GM23338 (cell line): Measurements from ENCODE around the gene FICD. TPM values are rescaled to one million over a fixed set of nuclear protein-coding genes. Genes with fewer than 3 reads are reported as not detected.

Experiments
- ATAC-seq: fragments of 200-7000 bp; cut with Tn5 transposase; 3 replicates; pipeline ENCODE4 v1.9.1; 2020
- DNase-seq: peaks from one replicate; pipeline ENCODE4 v3.0.0-alpha.2; 2015; ENCODE audit warnings: low spot score
- H2AFZ ChIP-seq: fragments of 200-600 bp; sonication (generic); 2 replicates; pipeline ENCODE4 v1.8.0; 2016; ENCODE audit warnings: antibody characterized with exemption, mild to moderate bottlenecking, moderate library complexity
- H3F3A ChIP-seq: fragments of 200-600 bp; sonication (generic); replicated peaks from 2 replicates; pipeline ENCODE4 v1.8.0; 2017; ENCODE audit warnings: antibody characterized with exemption, mixed run types, low read depth
- H3K27ac ChIP-seq: fragments of 200-600 bp; sonication (generic); 2 replicates; pipeline ENCODE4 v1.6.1; 2016; ENCODE audit warnings: low read depth
- H3K27me3 ChIP-seq: fragments of 200-600 bp; sonication (generic); 2 replicates; pipeline ENCODE4 v1.8.0; 2016; ENCODE audit warnings: mild to moderate bottlenecking, mixed run types, moderate library complexity; ENCODE audit not compliant: insufficient read depth
- H3K36me3 ChIP-seq: fragments of 200-600 bp; sonication (generic); 2 replicates; pipeline ENCODE4 v1.8.0; 2016; ENCODE audit warnings: mild to moderate bottlenecking; ENCODE audit not compliant: insufficient read depth
- H3K4me1 ChIP-seq: fragments of 200-600 bp; sonication (generic); 2 replicates; pipeline ENCODE4 v1.8.0; 2016; ENCODE audit warnings: mild to moderate bottlenecking, moderate library complexity; ENCODE audit not compliant: insufficient read depth
- H3K4me2 ChIP-seq: fragments of 200-600 bp; sonication (generic); 2 replicates; pipeline ENCODE4 v1.7.1; 2017; ENCODE audit warnings: mixed run types
- H3K4me3 ChIP-seq: fragments of 200-600 bp; sonication (generic); 2 replicates; pipeline ENCODE4 v1.6.1; 2016; ENCODE audit warnings: mixed run types
- H3K79me2 ChIP-seq: fragments of 200-600 bp; sonication (generic); replicated peaks from 2 replicates; pipeline ENCODE4 v1.8.0; 2017; ENCODE audit warnings: mild to moderate bottlenecking; ENCODE audit not compliant: insufficient read depth
- H3K9me2 ChIP-seq: fragments of 200-600 bp; sonication (generic); 2 replicates; pipeline ENCODE4 v1.8.0; 2017; ENCODE audit not compliant: insufficient read depth
- H4K20me1 ChIP-seq: fragments of 200-600 bp; sonication (generic); replicated peaks from 2 replicates; pipeline ENCODE4 v1.8.0; 2017; ENCODE audit warnings: mild to moderate bottlenecking; ENCODE audit not compliant: insufficient read depth
- H3K27ac Mint-ChIP-seq: 2 replicates; pipeline ENCODE4 v1.8.0; 2020; ENCODE audit warnings: inconsistent platforms, mild to moderate bottlenecking, moderate library complexity, mixed read lengths
- H3K27me3 Mint-ChIP-seq: 3 replicates; pipeline ENCODE4 v1.8.0; 2022; ENCODE audit warnings: low read depth, mild to moderate bottlenecking, moderate library complexity, mixed read lengths, inconsistent platforms; ENCODE audit not compliant: insufficient read depth, poor library complexity
- H3K36me3 Mint-ChIP-seq: 3 replicates; pipeline ENCODE4 v1.8.0; 2021; ENCODE audit warnings: low read depth, mild to moderate bottlenecking, inconsistent platforms, moderate library complexity, mixed read lengths
- H3K4me1 Mint-ChIP-seq: 3 replicates; pipeline ENCODE4 v1.8.0; 2020; ENCODE audit warnings: mild to moderate bottlenecking, inconsistent platforms, mixed read lengths
- H3K4me3 Mint-ChIP-seq: 3 replicates; pipeline ENCODE4 v1.8.0; 2021; ENCODE audit warnings: moderate library complexity, mild to moderate bottlenecking, inconsistent platforms, mixed read lengths
- H3K9me3 Mint-ChIP-seq: 3 replicates; pipeline ENCODE4 v1.8.0; 2020; ENCODE audit warnings: moderate library complexity, mild to moderate bottlenecking, inconsistent platforms, mixed read lengths
- CREB1 ChIP-seq: fragments of 250-450 bp; sonication (Bioruptor Pico); IDR thresholded peaks from 2 replicates; pipeline ENCODE4 v1.5.0; 2020; ENCODE audit warnings: low read depth, mild to moderate bottlenecking, moderate library complexity
- CTCF ChIP-seq, 2 experiments: fragments of 200-600 bp in 1 of 2; sonication (generic) in 1 of 2; conservative IDR thresholded peaks; 2 replicates each; pipeline versions ENCODE4 v1.5.1 to v1.6.1; 2016 to 2017; ENCODE audit warnings: antibody characterized with exemption in 2 of 2, low read depth in 2 of 2, mild to moderate bottlenecking in 2 of 2, moderate library complexity in 1 of 2
- EZH2phosphoT487 ChIP-seq: fragments of 200-600 bp; sonication (generic); IDR thresholded peaks from one replicate; pipeline ENCODE4 v1.8.1; 2018; ENCODE audit warnings: antibody characterized with exemption; ENCODE audit not compliant: unreplicated experiment
- JUNB ChIP-seq: IDR thresholded peaks from one replicate; pipeline ENCODE4 v1.6.1; 2016; ENCODE audit warnings: antibody characterized with exemption; ENCODE audit not compliant: unreplicated experiment
- NANOG ChIP-seq: IDR thresholded peaks from 2 replicates; pipeline ENCODE4 v1.6.1; 2016; ENCODE audit warnings: antibody characterized with exemption, borderline replicate concordance
- STAT1 ChIP-seq: IDR thresholded peaks from one replicate; pipeline ENCODE4 v1.6.1; 2016; ENCODE audit warnings: antibody characterized with exemption; ENCODE audit not compliant: unreplicated experiment
- ZNF114 ChIP-seq: fragments of 250-450 bp; sonication (Bioruptor Pico); IDR thresholded peaks from 2 replicates; pipeline ENCODE4 v1.5.0; 2020; ENCODE audit warnings: mild to moderate bottlenecking, moderate library complexity
- ZNF331 ChIP-seq: fragments of 250-450 bp; sonication (Bioruptor Pico); IDR thresholded peaks from 2 replicates; pipeline ENCODE4 v1.5.0; 2020; ENCODE audit warnings: low read depth, mild to moderate bottlenecking, moderate library complexity
- polyA plus RNA-seq: library from polyadenylated mRNA; unstranded; fragments of >200 nt; fragmentation: Nextera tagmentation; extraction: Ambion mirVana; gene quantifications from 2 replicates; pipeline ENCODE4 v1.2.1, GENCODE V29; 2016
- total RNA-seq: library from RNA; depleted of rRNA; stranded (reverse); fragments of >200 nt; shearing (Covaris generic); gene quantifications from 2 replicates; pipeline ENCODE4 v1.2.3, GENCODE V29; 2014
- TF ChIP-seq, protein P1 (sequence below): IDR thresholded peaks from 2 replicates; pipeline ENCODE4 v1.6.1; 2016; ENCODE audit warnings: antibody characterized with exemption
- TF ChIP-seq, protein P2 (sequence below): IDR thresholded peaks from one replicate; pipeline ENCODE4 v1.6.1; 2018; ENCODE audit warnings: antibody characterized with exemption; ENCODE audit not compliant: unreplicated experiment
- TF ChIP-seq, protein P3 (sequence below): fragments of 250-450 bp; sonication (Bioruptor Pico); IDR thresholded peaks from 2 replicates; pipeline ENCODE4 v1.5.0; 2020; ENCODE audit warnings: mild to moderate bottlenecking, moderate library complexity

Gene FICD
- total and polyA plus RNA-seq, 2 experiments from 2014 or later = 4.9 to 5.3 TPM

DNA sequence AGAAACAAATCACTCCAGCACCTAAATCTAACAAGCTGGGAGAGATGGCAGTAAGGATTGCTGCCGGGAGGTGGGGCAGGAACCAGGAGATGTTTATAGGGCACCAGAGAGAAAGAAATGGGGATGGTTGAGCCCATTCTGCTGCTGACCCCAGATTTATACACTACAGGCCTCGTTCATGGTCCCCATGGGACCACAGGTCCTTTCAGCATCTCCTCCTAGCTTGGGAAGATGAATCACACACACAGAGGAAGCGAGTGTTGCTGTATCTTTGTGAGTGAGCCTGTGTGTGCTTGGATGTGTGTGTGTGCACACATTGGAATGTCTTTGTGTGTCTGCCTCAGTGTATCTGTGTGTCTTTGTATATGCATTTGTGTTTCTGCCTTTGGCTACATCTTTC is 49.7 kb upstream of the FICD start:
- H3K27ac Mint-ChIP-seq = no peak overlapping the region
- Histone ChIP-seq H3K27ac (no peak overlapping the region), H3K36me3 (no peaks in the 10 kb centered on the region), H3K9me2 (no peaks in the 10 kb centered on the region), H3F3A (no peaks in the 10 kb centered on the region), H3K4me2 (no peak overlapping the region), H4K20me1 (no peaks in the 10 kb centered on the region), H3K4me1 (0 out of 2 replicates have a peak, but pooled peaks cover 4% of the 10 kb centered on the region), H3K27me3 (no peaks in the 10 kb centered on the region), H3K79me2 (no peaks in the 10 kb centered on the region), H3K4me3 (no peak overlapping the region), H2AFZ (no peak overlapping the region)
- no peaks in the 10 kb centered on the region for H3K36me3 Mint-ChIP-seq
- ATAC-seq = no peak
- DNase-seq = no peak
- TF ChIP-seq CREB1 (CRISPR knock-in tag) = no peak
- no peak for TF ChIP-seq JUNB
- no peak for TF ChIP-seq EZH2phosphoT487
- TF ChIP-seq, protein P1, sequence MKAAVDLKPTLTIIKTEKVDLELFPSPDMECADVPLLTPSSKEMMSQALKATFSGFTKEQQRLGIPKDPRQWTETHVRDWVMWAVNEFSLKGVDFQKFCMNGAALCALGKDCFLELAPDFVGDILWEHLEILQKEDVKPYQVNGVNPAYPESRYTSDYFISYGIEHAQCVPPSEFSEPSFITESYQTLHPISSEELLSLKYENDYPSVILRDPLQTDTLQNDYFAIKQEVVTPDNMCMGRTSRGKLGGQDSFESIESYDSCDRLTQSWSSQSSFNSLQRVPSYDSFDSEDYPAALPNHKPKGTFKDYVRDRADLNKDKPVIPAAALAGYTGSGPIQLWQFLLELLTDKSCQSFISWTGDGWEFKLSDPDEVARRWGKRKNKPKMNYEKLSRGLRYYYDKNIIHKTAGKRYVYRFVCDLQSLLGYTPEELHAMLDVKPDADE = no peak
- no peak for TF ChIP-seq STAT1
- TF ChIP-seq, protein P2, sequence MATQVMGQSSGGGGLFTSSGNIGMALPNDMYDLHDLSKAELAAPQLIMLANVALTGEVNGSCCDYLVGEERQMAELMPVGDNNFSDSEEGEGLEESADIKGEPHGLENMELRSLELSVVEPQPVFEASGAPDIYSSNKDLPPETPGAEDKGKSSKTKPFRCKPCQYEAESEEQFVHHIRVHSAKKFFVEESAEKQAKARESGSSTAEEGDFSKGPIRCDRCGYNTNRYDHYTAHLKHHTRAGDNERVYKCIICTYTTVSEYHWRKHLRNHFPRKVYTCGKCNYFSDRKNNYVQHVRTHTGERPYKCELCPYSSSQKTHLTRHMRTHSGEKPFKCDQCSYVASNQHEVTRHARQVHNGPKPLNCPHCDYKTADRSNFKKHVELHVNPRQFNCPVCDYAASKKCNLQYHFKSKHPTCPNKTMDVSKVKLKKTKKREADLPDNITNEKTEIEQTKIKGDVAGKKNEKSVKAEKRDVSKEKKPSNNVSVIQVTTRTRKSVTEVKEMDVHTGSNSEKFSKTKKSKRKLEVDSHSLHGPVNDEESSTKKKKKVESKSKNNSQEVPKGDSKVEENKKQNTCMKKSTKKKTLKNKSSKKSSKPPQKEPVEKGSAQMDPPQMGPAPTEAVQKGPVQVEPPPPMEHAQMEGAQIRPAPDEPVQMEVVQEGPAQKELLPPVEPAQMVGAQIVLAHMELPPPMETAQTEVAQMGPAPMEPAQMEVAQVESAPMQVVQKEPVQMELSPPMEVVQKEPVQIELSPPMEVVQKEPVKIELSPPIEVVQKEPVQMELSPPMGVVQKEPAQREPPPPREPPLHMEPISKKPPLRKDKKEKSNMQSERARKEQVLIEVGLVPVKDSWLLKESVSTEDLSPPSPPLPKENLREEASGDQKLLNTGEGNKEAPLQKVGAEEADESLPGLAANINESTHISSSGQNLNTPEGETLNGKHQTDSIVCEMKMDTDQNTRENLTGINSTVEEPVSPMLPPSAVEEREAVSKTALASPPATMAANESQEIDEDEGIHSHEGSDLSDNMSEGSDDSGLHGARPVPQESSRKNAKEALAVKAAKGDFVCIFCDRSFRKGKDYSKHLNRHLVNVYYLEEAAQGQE = no peak
- TF ChIP-seq NANOG = no peak
- no peak for TF ChIP-seq ZNF114 (CRISPR knock-in tag)
- no peak for TF ChIP-seq ZNF331 (CRISPR knock-in tag)
- TF ChIP-seq, protein P3, sequence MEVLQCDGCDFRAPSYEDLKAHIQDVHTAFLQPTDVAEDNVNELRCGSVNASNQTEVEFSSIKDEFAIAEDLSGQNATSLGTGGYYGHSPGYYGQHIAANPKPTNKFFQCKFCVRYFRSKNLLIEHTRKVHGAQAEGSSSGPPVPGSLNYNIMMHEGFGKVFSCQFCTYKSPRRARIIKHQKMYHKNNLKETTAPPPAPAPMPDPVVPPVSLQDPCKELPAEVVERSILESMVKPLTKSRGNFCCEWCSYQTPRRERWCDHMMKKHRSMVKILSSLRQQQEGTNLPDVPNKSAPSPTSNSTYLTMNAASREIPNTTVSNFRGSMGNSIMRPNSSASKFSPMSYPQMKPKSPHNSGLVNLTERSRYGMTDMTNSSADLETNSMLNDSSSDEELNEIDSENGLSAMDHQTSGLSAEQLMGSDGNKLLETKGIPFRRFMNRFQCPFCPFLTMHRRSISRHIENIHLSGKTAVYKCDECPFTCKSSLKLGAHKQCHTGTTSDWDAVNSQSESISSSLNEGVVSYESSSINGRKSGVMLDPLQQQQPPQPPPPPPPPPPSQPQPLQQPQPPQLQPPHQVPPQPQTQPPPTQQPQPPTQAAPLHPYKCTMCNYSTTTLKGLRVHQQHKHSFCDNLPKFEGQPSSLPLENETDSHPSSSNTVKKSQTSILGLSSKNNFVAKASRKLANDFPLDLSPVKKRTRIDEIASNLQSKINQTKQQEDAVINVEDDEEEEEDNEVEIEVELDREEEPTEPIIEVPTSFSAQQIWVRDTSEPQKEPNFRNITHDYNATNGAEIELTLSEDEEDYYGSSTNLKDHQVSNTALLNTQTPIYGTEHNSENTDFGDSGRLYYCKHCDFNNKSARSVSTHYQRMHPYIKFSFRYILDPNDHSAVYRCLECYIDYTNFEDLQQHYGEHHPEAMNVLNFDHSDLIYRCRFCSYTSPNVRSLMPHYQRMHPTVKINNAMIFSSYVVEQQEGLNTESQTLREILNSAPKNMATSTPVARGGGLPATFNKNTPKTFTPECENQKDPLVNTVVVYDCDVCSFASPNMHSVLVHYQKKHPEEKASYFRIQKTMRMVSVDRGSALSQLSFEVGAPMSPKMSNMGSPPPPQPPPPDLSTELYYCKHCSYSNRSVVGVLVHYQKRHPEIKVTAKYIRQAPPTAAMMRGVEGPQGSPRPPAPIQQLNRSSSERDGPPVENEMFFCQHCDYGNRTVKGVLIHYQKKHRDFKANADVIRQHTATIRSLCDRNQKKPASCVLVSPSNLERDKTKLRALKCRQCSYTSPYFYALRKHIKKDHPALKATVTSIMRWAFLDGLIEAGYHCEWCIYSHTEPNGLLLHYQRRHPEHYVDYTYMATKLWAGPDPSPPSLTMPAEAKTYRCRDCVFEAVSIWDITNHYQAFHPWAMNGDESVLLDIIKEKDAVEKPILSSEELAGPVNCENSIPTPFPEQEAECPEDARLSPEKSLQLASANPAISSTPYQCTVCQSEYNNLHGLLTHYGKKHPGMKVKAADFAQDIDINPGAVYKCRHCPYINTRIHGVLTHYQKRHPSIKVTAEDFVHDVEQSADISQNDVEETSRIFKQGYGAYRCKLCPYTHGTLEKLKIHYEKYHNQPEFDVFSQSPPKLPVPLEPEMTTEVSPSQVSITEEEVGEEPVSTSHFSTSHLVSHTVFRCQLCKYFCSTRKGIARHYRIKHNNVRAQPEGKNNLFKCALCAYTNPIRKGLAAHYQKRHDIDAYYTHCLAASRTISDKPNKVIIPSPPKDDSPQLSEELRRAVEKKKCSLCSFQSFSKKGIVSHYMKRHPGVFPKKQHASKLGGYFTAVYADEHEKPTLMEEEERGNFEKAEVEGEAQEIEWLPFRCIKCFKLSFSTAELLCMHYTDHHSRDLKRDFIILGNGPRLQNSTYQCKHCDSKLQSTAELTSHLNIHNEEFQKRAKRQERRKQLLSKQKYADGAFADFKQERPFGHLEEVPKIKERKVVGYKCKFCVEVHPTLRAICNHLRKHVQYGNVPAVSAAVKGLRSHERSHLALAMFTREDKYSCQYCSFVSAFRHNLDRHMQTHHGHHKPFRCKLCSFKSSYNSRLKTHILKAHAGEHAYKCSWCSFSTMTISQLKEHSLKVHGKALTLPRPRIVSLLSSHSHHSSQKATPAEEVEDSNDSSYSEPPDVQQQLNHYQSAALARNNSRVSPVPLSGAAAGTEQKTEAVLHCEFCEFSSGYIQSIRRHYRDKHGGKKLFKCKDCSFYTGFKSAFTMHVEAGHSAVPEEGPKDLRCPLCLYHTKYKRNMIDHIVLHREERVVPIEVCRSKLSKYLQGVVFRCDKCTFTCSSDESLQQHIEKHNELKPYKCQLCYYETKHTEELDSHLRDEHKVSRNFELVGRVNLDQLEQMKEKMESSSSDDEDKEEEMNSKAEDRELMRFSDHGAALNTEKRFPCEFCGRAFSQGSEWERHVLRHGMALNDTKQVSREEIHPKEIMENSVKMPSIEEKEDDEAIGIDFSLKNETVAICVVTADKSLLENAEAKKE = no peak
- TF ChIP-seq CTCF (conservative IDR thresholded peaks at IDR 0.05; ENCODE audit: low read depth in 2 of 2) = no peak
- H3K27me3 Mint-ChIP-seq = peaks cover 7% of the 10 kb centered on the region
- no peak overlapping the region for H3K4me3 Mint-ChIP-seq
- no peaks in the 10 kb centered on the region; the same call in 2 of the 3 replicates for H3K4me1 Mint-ChIP-seq
- no peaks in the 10 kb centered on the region for H3K9me3 Mint-ChIP-seq
